ENCODE data around the gene EXOC4. TPM values are rescaled to one million over a fixed set of nuclear protein-coding genes. Genes with fewer than 3 reads are reported as not detected.

EXOC4 gene
- total and polyA plus RNA-seq, 2 experiments from 2014 or later, result 23.9 to 51.7 TPM

DNA sequence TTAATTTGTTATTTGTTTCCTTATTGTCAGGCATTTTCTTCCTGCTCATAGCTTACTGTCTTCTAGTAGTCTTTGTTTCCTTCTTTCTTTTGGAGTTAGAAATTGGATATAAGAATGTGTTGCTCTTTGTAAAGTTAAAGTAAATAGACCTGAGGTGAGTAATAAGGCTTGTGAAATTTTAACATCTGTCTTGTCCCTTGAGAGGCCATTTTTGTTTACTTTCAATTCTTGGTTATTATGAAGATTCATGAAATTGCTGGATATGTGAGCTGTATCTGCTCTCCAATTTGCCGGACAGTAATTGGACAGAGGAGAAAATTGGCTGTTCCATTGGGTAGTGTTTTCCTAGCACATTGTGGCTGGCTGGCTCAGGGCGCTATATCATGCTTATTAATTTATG is 260.7 kb downstream of the EXOC4 start:
- H3K9me3 ChIP-seq (ENCODE audit: low read depth), result no peaks in the 10 kb centered on the region
- 0 out of 2 replicates have a peak overlapping the region, but pooled peaks have one; percentile 3 for H3K27ac ChIP-seq
- no peaks in the 10 kb centered on the region for H3K9me2 ChIP-seq (ENCODE audit: insufficient read depth)
- H3K4me2 ChIP-seq (ENCODE audit: unreplicated experiment), result peak overlapping the region; percentile 26
- TF ChIP-seq EZH2phosphoT487 (IDR thresholded peaks at IDR 0.05; ENCODE audit: insufficient read depth, low read depth) (no peak), EZH2 (IDR thresholded peaks at IDR 0.05; ENCODE audit: insufficient read depth, poor library complexity, severe bottlenecking) (no peak)
- peaks cover 7% of the 10 kb centered on the region; the same call in 1 of the 2 replicates for H3K4me1 ChIP-seq (ENCODE audit: insufficient read depth)
- no peaks in the 10 kb centered on the region for H3K27me3 ChIP-seq (replicated peaks; ENCODE audit: insufficient read depth)
- DNase-seq, result peak; percentile 56
- WGBS, 2 experiments (ENCODE audit: low coverage in 1 of 2, low lambda C conversion rate in 2 of 2, missing lambda C conversion rate in 2 of 2), result 98 to 100% methylated on average over 2 of the region's 2 CpGs
- H3K36me3 ChIP-seq (ENCODE audit: low read depth), result no peaks in the 10 kb centered on the region
- H3K9ac ChIP-seq, result no peak overlapping the region
- H4K20me1 ChIP-seq (ENCODE audit: insufficient read depth), result no peaks in the 10 kb centered on the region
- H3K79me2 ChIP-seq (ENCODE audit: insufficient read depth), result no peaks in the 10 kb centered on the region
- H3K4me3 ChIP-seq, result no peak overlapping the region
- no peak overlapping the region for H2AFZ ChIP-seq
- H3F3A ChIP-seq (ENCODE audit: insufficient read depth), result peaks cover 8% of the 10 kb centered on the region; the same call in 1 of the 2 replicates
- in situ Hi-C loops (cut with MboI), result no loop called here

DNA sequence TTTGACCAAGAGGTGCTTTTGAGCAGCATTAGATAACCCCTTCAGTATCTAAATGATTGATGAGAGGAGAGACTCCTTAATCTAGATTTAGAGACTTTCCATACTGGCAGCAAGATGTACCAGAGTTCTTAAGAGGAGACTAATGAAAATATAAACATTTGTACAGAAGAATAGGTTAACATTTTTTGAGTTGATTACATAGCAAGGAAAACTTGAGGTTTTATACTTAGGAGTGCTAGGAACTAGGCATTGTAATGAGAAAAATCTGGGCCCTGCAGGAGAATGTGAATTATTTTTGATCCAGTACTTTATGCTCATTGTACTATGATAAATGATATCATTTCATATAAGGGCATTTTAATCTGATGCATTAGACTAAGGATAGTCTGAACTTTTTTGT is 261.7 kb downstream of the EXOC4 start:
- DNase-seq, result no peak
- Histone ChIP-seq H3K9ac (no peak overlapping the region), H3F3A (ENCODE audit: insufficient read depth) (peaks cover 8% of the 10 kb centered on the region; the same call in 1 of the 2 replicates), H2AFZ (no peak overlapping the region), H3K9me3 (ENCODE audit: low read depth) (no peaks in the 10 kb centered on the region), H3K27me3 (replicated peaks; ENCODE audit: insufficient read depth) (no peaks in the 10 kb centered on the region), H3K79me2 (ENCODE audit: insufficient read depth) (no peaks in the 10 kb centered on the region), H4K20me1 (ENCODE audit: insufficient read depth) (no peaks in the 10 kb centered on the region), H3K4me3 (no peak overlapping the region), H3K36me3 (ENCODE audit: low read depth) (no peaks in the 10 kb centered on the region), H3K4me1 (ENCODE audit: insufficient read depth) (peaks cover 7% of the 10 kb centered on the region; the same call in 1 of the 2 replicates), H3K4me2 (ENCODE audit: unreplicated experiment) (no peak overlapping the region), H3K9me2 (ENCODE audit: insufficient read depth) (no peaks in the 10 kb centered on the region), H3K27ac (no peak overlapping the region)
- in situ Hi-C loops (cut with MboI), result no loop called here
- TF ChIP-seq EZH2 (IDR thresholded peaks at IDR 0.05; ENCODE audit: insufficient read depth, poor library complexity, severe bottlenecking) (no peak), EZH2phosphoT487 (IDR thresholded peaks at IDR 0.05; ENCODE audit: insufficient read depth, low read depth) (no peak)

DNA sequence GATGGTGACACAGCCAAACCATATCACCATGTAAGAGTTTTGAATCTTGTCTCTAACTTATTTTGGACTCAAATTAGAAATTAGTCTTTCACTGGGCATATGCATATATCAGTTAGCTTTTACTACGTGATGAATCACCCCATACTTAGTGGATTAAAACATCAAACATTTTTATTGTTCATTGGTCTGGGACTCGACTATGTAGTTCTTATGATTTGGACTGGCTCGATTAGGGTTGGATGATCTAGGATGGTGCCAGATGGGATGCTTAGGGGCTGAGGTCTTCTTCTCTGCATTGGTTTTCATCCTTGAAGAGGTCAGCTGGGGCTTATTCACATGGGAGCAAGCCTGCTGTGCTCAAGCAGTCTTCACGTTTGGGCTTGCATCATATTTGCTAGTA is 264.9 kb downstream of the EXOC4 start:
- 94 to 99% methylated on average over 4 of the region's 4 CpGs for WGBS, 2 experiments (ENCODE audit: low coverage in 1 of 2, low lambda C conversion rate in 2 of 2, missing lambda C conversion rate in 2 of 2)

DNA sequence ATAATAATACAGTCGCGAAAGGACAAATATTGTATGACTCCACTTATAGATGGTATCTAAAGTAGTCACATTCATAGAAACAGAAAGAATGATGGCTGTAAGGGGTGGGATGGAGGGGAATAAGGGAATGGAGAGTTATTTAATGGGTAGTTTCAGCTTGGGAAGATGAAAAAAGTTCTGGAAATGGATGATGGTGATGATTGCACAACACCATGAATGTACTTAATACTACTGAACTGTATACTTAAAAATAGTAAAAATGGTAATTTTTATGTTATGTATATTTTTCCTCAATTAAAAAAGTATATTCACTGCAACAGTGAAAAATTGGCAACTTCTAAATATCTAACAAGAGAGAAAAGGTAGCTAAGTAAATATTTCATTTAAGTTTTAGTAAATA is 265.8 kb downstream of the EXOC4 start:
- Histone ChIP-seq H2AFZ (no peak overlapping the region), H3K4me2 (ENCODE audit: unreplicated experiment) (no peak overlapping the region), H3K4me3 (no peak overlapping the region), H3K79me2 (ENCODE audit: insufficient read depth) (no peaks in the 10 kb centered on the region), H3K36me3 (ENCODE audit: low read depth) (no peaks in the 10 kb centered on the region), H3K9ac (no peak overlapping the region), H3K27me3 (replicated peaks; ENCODE audit: insufficient read depth) (no peaks in the 10 kb centered on the region), H3K9me2 (ENCODE audit: insufficient read depth) (no peaks in the 10 kb centered on the region), H3K9me3 (ENCODE audit: low read depth) (no peaks in the 10 kb centered on the region), H3F3A (ENCODE audit: insufficient read depth) (peaks cover 2% of the 10 kb centered on the region; the same call in 1 of the 2 replicates), H3K27ac (no peak overlapping the region), H3K4me1 (ENCODE audit: insufficient read depth) (peaks cover 1% of the 10 kb centered on the region; the same call in 1 of the 2 replicates), H4K20me1 (ENCODE audit: insufficient read depth) (no peaks in the 10 kb centered on the region)
- in situ Hi-C loops (cut with MboI), result no loop called here
- TF ChIP-seq EZH2 (IDR thresholded peaks at IDR 0.05; ENCODE audit: insufficient read depth, poor library complexity, severe bottlenecking) (no peak), EZH2phosphoT487 (IDR thresholded peaks at IDR 0.05; ENCODE audit: insufficient read depth, low read depth) (no peak)
- DNase-seq, result no peak
- 100% methylated on average over 2 of the region's 2 CpGs for WGBS, 2 experiments (ENCODE audit: low coverage in 1 of 2, low lambda C conversion rate in 2 of 2, missing lambda C conversion rate in 2 of 2)

More for the DNA sequence above, 264.9 kb downstream of the EXOC4 start:
- H4K20me1 ChIP-seq (ENCODE audit: insufficient read depth), result no peaks in the 10 kb centered on the region
- H3K4me1 ChIP-seq (ENCODE audit: insufficient read depth), result peaks cover 7% of the 10 kb centered on the region; the same call in 1 of the 2 replicates
- H2AFZ ChIP-seq, result no peak overlapping the region
- no peak overlapping the region for H3K9ac ChIP-seq
- H3K9me3 ChIP-seq (ENCODE audit: low read depth), result no peaks in the 10 kb centered on the region
- no peaks in the 10 kb centered on the region for H3K9me2 ChIP-seq (ENCODE audit: insufficient read depth)
- no peak for TF ChIP-seq EZH2 (IDR thresholded peaks at IDR 0.05; ENCODE audit: insufficient read depth, poor library complexity, severe bottlenecking)
- H3K36me3 ChIP-seq (ENCODE audit: low read depth), result no peaks in the 10 kb centered on the region
- in situ Hi-C loops (cut with MboI), result no loop called here
- H3K4me3 ChIP-seq, result no peak overlapping the region
- no peak for DNase-seq
- H3F3A ChIP-seq (ENCODE audit: insufficient read depth), result peaks cover 8% of the 10 kb centered on the region; the same call in 1 of the 2 replicates
- no peaks in the 10 kb centered on the region for H3K79me2 ChIP-seq (ENCODE audit: insufficient read depth)
- H3K27me3 ChIP-seq (replicated peaks; ENCODE audit: insufficient read depth), result no peaks in the 10 kb centered on the region
- no peak overlapping the region for H3K4me2 ChIP-seq (ENCODE audit: unreplicated experiment)
- H3K27ac ChIP-seq, result no peak overlapping the region

DNA sequence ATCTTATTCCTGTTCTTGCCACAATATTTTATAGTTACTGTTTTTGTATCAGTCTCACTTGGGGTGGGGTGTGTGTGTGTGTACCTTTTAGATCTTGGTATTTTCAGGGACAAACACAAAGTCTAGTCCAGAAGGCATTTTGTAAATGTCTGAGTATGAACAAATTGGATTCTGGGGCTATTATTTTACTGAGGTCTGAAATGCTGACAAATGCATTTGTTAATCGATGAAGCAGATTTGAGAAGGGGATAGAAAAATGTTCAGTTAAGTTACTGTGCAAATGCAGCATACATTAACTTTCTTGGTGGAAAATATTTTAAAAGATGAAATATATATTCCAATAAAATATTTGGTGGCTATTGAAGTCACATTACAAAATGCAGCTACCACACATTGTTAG is 267.4 kb downstream of the EXOC4 start:
- Histone ChIP-seq H3K9me2 (ENCODE audit: insufficient read depth) (no peaks in the 10 kb centered on the region), H3K9me3 (ENCODE audit: low read depth) (no peaks in the 10 kb centered on the region), H3K4me1 (ENCODE audit: insufficient read depth) (no peaks in the 10 kb centered on the region), H2AFZ (no peak overlapping the region), H3K27me3 (replicated peaks; ENCODE audit: insufficient read depth) (no peaks in the 10 kb centered on the region), H3K9ac (no peak overlapping the region), H3K4me3 (no peak overlapping the region), H3F3A (ENCODE audit: insufficient read depth) (no peaks in the 10 kb centered on the region), H3K36me3 (ENCODE audit: low read depth) (no peaks in the 10 kb centered on the region), H4K20me1 (ENCODE audit: insufficient read depth) (no peaks in the 10 kb centered on the region), H3K4me2 (ENCODE audit: unreplicated experiment) (no peak overlapping the region), H3K27ac (no peak overlapping the region), H3K79me2 (ENCODE audit: insufficient read depth) (no peaks in the 10 kb centered on the region)
- 43 to 56% methylated on average over 1 of the region's 1 CpG for WGBS, 2 experiments (ENCODE audit: low coverage in 1 of 2, low lambda C conversion rate in 2 of 2, missing lambda C conversion rate in 2 of 2)
- in situ Hi-C loops (cut with MboI), result no loop called here
- TF ChIP-seq EZH2phosphoT487 (IDR thresholded peaks at IDR 0.05; ENCODE audit: insufficient read depth, low read depth) (no peak), EZH2 (IDR thresholded peaks at IDR 0.05; ENCODE audit: insufficient read depth, poor library complexity, severe bottlenecking) (no peak)
- DNase-seq, result no peak
